Measurements from ENCODE around the gene SCARB2.

Gene SCARB2

DNA sequence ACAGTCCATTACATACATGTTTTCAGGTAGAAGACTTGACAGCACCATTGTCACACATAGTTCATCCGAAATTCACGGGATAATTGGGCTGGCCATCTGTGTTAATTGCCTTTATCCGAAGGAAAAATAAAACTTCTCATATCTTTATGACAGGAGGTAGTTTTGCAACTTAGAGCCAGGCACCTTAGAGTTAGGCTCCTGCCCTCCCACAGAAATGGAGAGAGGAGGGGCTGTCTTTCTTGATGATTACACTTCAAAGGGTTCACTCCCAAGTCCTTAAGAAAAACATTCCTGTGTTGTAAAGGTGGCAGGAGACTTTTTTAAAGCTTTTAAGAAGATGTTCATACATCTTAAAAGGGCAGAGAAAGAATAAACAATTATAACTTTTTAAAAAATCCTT, 10.5 kb upstream of the SCARB2 start:
- no peak for DNase-seq

DNA sequence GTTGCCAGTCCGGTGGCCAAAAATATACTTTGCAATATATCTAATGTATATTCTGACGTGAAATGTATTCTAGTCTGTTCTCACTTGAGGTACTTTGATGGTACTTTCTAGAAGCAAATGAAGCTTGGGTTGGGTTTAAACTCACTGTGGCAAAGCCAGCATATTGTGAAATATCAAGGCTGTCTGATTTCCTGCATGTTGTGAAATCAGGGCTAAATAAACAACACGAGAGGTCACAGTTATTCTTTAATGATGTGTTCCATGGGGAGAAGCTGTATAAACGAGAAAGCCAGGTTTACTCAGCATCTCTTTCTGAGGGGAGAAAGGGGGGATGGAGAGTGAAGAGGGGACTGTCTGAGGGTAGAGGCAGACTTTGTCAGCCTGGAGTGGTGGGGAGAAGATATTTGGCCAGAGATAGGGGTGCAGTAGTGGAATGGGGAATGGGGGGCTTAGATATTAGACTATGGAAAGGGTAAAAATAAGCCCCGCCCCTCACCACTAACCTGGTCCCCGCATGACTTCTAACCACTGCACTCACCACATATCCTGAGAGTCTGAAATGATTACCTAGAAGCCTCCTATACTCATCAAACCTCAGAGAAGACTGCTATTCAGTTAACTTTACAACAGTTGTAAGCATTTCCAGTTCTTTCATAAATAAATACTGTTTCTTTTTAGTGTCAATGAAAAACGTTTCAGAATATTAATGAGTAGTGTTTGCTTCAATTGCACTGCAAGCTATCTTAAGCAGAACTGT, 5.9 kb upstream of the SCARB2 start:
- no peak for DNase-seq

DNA sequence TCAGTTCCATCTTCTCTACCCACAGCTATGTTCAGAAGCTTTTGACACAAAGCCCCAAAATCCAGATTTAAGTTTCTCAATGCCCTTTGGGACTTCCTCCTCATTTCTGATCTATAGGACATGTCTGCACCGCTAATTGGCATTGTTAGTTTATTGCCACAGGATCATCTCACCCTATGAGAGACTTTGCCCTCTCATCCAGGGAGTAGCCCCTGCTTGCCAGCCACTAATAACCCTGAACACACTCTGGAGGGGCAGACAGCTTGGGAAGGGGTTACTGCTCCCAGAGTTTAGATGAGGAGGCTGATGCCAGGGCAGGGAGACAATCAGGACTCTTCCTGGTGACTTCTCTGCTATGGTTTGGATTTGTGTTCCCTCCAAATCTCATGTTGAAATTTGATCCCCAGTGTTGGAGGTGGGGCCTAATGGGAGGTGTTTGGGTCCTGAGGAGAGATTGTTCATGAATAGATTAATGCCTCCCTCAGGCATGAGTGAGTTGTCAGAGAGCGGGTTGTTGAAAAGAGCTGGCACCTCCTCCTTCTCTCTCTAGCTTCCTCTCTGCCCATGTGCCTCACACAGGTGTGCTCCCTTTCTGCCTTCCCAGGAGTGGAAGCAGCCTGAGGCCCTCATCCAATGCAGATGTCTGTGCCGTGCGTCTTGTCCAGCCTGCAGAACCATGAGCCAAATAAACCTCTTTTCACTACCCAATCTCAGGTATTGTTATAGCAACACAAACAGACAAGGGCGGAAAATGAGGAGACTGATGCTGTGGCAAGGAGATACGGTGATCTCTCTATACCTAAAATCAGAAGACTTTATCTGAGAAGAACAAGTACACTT, 3.6 kb upstream of the SCARB2 start:
- no peak for DNase-seq

DNA sequence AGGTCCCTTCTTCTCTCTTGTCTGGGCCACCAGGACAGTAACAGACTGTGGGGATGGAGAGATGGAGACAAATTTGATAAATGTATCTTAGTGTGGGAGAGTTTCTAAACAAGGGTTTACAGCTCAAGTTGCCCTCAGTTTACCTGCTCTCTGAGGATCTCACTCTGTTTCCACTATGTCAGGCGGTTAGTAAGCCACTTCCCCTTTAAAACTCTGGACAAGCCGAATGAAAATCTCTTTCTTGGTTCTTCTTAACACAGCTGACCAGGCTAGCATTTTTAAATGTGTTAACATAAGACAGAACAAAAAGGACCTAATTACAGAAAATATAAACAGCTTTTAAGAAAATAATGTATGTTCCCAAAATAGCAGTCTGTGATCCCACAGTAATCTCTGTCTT, 2.9 kb upstream of the SCARB2 start:
- DNase-seq = no peak

GRCh38 chr4:76215077-76215476, 1.5 kb upstream of the SCARB2 start:
- no peak for DNase-seq

- no peak for DNase-seq
Measured at GRCh38 chr4:76214177-76214675, 602 bp upstream of the SCARB2 start.

- peak; percentile 16 to 26 for DNase-seq
Measured at GRCh38 chr4:76212851-76213414, 691 bp downstream of the SCARB2 start.

DNA sequence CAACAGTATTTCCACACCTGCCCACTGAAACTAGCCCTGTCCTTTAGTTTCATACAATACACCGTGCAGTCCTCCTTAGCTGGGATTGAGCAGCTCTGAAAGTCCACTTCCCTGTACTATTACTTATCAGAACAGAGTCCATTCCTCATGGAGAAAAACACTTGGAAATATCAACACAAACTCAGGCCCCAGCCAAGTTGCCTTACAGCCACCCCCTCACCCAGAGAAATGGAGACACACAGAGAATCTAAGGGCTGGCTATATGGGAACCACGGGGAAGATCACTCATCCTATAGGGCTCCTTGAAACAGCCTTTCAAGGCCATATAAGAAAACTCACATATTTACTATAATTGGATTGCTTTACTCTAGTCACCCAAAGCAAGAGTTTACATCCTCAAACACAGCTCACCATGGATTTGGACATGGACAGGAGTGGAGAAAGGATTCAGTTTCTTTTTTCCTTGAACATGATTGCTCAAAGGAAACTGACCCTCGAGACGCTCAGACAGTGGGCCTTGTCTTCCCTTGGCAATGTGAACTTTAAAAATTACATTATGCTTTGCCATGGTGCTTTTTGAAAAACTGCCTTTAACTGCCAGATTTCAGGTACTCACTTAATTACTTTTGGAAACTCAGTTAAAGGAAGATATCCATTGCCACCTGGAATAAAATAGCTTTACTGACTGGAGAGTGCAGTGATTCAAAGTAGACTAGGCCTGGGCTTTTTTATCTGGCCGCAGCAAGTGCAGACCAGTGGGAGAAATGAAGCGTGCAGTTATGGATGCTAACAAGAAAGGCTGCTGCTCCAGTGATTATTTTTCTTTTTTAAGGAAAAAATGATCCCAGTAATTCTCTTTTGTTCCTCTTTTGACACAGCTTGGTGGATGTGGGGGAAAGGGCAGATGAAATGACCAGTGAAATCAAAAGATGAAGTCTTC, 1.6 kb downstream of the SCARB2 start:
- no peak for DNase-seq

DNA sequence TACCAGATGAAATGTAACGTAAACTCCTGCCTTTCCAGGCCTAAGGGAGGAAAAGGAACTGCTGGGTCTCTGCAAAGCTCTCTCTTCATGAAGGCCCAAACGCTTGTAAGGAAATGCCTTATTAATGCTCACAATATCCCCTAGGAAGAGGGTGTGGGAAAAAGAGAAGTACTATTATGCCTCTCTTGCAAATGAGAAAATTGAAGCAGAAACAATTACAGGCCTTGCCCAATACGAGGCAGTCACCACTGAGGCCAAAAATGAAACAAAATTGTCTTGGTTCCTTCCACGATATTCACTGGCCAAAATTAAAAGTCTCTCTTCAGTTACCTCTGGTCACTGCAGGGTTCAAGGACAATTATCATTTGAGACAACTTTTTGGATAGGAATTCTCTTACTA, 3.2 kb downstream of the SCARB2 start:
- no peak for DNase-seq

- no peak for DNase-seq
Measured at GRCh38 chr4:76209881-76210280, 3.7 kb downstream of the SCARB2 start.

DNA sequence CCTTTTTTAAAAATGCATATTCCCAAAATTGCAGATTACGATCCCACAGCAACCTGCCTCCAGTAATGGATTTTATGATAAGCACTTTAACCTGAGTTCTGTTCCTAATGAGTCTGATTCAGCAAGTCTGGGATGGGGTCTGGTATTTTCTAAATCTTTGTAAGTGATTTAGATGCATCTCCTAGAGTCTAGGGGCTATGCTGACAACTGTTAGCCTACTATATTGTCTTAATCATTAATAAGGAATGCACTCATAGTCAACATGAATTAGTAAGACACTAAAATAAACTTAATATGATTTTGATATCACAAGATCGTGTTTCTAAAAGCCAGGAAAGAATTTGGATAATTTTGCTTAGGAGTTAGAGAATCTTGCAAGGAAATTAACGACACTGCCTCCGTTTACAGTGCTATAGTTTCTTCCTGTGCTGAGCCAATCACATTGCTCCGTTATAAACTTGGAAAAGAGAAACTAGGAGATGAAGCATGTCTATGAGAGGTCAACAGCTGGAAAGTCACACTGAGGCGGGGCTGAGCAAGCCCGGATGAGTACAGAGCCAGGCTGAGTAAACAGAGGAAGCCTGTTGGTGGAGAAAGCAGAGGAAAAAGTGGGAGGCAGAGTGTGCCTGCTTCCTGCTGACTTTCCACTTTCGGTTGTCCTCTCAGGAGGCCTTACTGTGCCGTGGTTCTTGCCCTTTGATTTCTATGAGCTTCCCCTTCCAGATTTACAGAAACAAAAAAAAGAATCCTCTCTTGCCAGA, 5.4 kb downstream of the SCARB2 start:
- peak; percentile 74 to 79 for DNase-seq

DNA sequence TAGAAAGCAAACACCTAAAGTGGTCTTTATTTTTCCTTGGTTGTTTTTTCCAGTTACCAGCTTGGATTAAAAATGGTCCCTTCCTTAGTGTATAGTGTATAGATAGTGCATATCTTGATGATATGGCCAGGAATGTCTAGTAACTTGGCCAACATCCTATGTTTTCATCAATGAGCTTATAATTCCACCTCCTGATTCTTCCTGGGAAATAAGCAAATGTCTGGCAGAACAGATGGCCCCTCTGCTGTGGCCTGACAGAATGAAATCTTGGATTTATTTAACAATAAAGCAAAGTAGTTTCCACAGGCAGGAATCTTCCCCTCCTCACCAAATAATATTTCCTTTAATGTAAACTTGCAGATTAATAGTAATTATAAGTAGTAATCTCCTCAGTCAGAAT, 6.1 kb downstream of the SCARB2 start:
- no peak for DNase-seq

- no peak for DNase-seq
Measured at GRCh38 chr4:76206222-76206942, 7.2 kb downstream of the SCARB2 start.

DNA sequence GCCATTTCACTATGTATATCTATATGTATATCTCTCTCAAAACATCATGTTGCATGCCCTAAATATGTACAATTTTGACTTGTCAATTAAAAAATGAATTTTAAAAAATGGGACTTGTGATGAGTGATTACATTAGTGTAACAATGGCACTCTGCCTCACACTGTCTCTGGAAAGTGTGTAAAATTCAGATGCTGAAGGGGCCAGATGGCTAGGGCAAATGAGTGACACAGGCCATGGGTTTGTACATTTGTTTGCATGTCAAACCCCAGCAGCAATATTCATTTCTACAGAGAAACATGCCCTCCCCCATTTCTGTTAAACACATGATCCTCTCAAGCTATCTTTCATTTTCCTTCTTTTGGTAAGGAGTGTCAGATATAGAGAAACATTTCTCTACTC, 8.1 kb downstream of the SCARB2 start:
- no peak for DNase-seq

- DNase-seq = no peak
Measured at GRCh38 chr4:76204936-76205335, 8.7 kb downstream of the SCARB2 start.

GRCh38 chr4:76203541-76203940, 10.1 kb downstream of the SCARB2 start:
- no peak for DNase-seq

GRCh38 chr4:76201276-76201675, 12.3 kb downstream of the SCARB2 start:
- DNase-seq = no peak

GRCh38 chr4:76200771-76201231, 12.8 kb downstream of the SCARB2 start:
- DNase-seq = peak; percentile 91

- DNase-seq = peak; percentile 26 to 38
Measured at GRCh38 chr4:76199664-76200211, 13.9 kb downstream of the SCARB2 start.

GRCh38 chr4:76198411-76199237, 15.0 kb downstream of the SCARB2 start:
- DNase-seq = peak; percentile 91 to 92
